Common myeloid progenitor, CD34-positive (primary cell): ENCODE measurements around the gene C20orf202.

Experiments used
- CTCF ChIA-PET: fragments of 350-600 bp; sonication (Branson Sonifier 250); formaldehyde crosslinking; loops from one replicate; lab custom pipeline; 2021; ENCODE audit warnings: antibody characterized with exemption; lab: Charles Lee
- POLR2A ChIA-PET: fragments of 350-600 bp; sonication (Branson Sonifier 250); formaldehyde crosslinking; loops from one replicate; lab custom pipeline; 2021; ENCODE audit warnings: antibody characterized with exemption; lab: Charles Lee
- DNase-seq, 3 donors: peaks; one replicate each; pipeline versions ENCODE4 v3.0.0 to v3.0.0-alpha.2; 2013
- H3K27ac ChIP-seq, 2 experiments: 1 replicate in 1 of 2; 2 replicates in 1 of 2; pipeline ENCODE4 v1.7.0; 2013; ENCODE audit warnings: inconsistent platforms in 2 of 2, low read length in 2 of 2, mild to moderate bottlenecking in 2 of 2, low read depth in 1 of 2, moderate library complexity in 1 of 2; ENCODE audit not compliant: severe bottlenecking in 2 of 2, insufficient read depth in 1 of 2, poor library complexity in 1 of 2
- H3K27me3 ChIP-seq, 5 experiments: replicated peaks in 2 of 5; 1 replicate in 3 of 5; 2 replicates in 2 of 5; pipeline versions ENCODE4 v1.6.1 to v1.7.0; 2013; ENCODE audit warnings: low read length in 4 of 5, mild to moderate bottlenecking in 2 of 5, moderate library complexity in 2 of 5, inconsistent platforms in 1 of 5; ENCODE audit not compliant: insufficient read depth in 5 of 5, control insufficient read depth in 4 of 5
- H3K36me3 ChIP-seq, 4 experiments: 1 replicate in 2 of 4; 2 replicates in 2 of 4; pipeline versions ENCODE4 v1.6.1 to v1.7.0; 2013; ENCODE audit warnings: low read length in 3 of 4, control low read depth in 1 of 4, mild to moderate bottlenecking in 1 of 4; ENCODE audit not compliant: control insufficient read depth in 4 of 4, insufficient read depth in 4 of 4
- H3K4me1 ChIP-seq, 4 experiments: 1 replicate in 3 of 4; 2 replicates in 1 of 4; pipeline versions ENCODE4 v1.6.1 to v1.7.1; 2013; ENCODE audit warnings: low read length in 3 of 4, mild to moderate bottlenecking in 3 of 4, control low read depth in 1 of 4, inconsistent platforms in 1 of 4, moderate library complexity in 1 of 4; ENCODE audit not compliant: control insufficient read depth in 4 of 4, insufficient read depth in 4 of 4; ENCODE audit errors: control extremely low read depth in 1 of 4
- H3K4me3 ChIP-seq, 7 experiments: 1 replicate in 4 of 7; 2 replicates in 3 of 7; pipeline versions ENCODE4 v1.5.1 to v1.7.0; 2013; ENCODE audit warnings: mild to moderate bottlenecking in 7 of 7, low read length in 6 of 7, moderate library complexity in 6 of 7, inconsistent platforms in 2 of 7, low read depth in 2 of 7, control low read depth in 1 of 7; ENCODE audit not compliant: insufficient read depth in 4 of 7, control insufficient read depth in 1 of 7; ENCODE audit errors: extremely low read depth in 1 of 7
- H3K9me3 ChIP-seq, 5 experiments: 1 replicate in 4 of 5; 2 replicates in 1 of 5; pipeline versions ENCODE4 v1.6.1 to v1.7.1; 2013; ENCODE audit warnings: low read length in 4 of 5, mild to moderate bottlenecking in 2 of 5, inconsistent platforms in 1 of 5, low read depth in 1 of 5, moderate library complexity in 1 of 5; ENCODE audit not compliant: control insufficient read depth in 4 of 5, insufficient read depth in 2 of 5; ENCODE audit errors: control extremely low read depth in 1 of 5
- WGBS: methylation state at CpG from one replicate; pipeline ENCODE4 v1.1.5; 2013; ENCODE audit not compliant: insufficient coverage; 5-methylcytosine and 5-hydroxymethylcytosine counted together

C20orf202 gene

GRCh38 chr20:1163653-1164052, 39.6 kb upstream of the C20orf202 start:
- H3K36me3 ChIP-seq, result peaks cover 18 to 87% (median 67%) of the 10 kb centered on the region in 4 experiments
- ChIA-PET POLR2A (no interaction called here), CTCF (interaction anchor here (1.4 kb wide), 1 partner anchor 20 kb away, joined by 3 read pairs; no protein-coding TSS in a partner anchor)
- H3K9me3 ChIP-seq, result no peaks in the 10 kb centered on the region
- no peak overlapping the region for H3K27ac ChIP-seq
- 100% methylated on average over 1 of the region's 2 CpGs for WGBS
- no peak for DNase-seq
- H3K4me1 ChIP-seq, result no peaks in the 10 kb centered on the region
- H3K27me3 ChIP-seq, result no peaks in the 10 kb centered on the region
- H3K4me3 ChIP-seq, result no peak overlapping the region

DNA sequence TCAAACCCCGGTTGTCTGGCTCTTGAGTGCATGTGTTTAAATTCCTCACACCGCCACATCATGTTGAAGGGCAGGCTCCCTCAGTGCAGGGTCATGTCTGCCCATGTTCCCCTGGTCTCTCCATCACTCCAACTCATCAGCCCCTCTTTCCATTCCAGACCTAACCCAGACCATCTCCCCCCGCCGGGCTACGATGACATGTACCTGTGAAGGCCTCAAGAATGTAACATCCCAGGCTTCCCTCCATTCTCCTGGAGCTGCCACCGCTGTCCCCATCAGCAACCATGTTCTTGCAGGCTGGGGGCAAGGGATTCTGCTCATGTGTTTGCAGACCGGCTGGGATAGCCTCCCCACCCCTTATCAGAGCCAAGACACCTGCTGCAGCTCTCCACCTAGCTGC, 38.4 kb upstream of the C20orf202 start:
- Histone ChIP-seq H3K36me3 (peaks cover 24 to 92% (median 69%) of the 10 kb centered on the region in 4 experiments), H3K9me3 (no peaks in the 10 kb centered on the region), H3K4me3 (no peak overlapping the region), H3K27me3 (no peaks in the 10 kb centered on the region), H3K27ac (no peak overlapping the region), H3K4me1 (no peaks in the 10 kb centered on the region)
- WGBS, result 98% methylated on average over 7 of the region's 7 CpGs
- CTCF ChIA-PET, result interaction anchor here (1.4 to 1.8 kb wide), 2 partner anchors 10 to 21 kb away, joined by 3 to 5 read pairs; no protein-coding TSS in a partner anchor
- DNase-seq, result no peak
- POLR2A ChIA-PET, result interaction anchor here (0.9 kb wide), 1 partner anchor 13 kb away, joined by 3 read pairs; no protein-coding TSS in a partner anchor

- CTCF ChIA-PET, result interaction anchor here (1.8 kb wide), 1 partner anchor 11 kb away, joined by 5 read pairs; no protein-coding TSS in a partner anchor
- Histone ChIP-seq H3K36me3 (peaks cover 26 to 93% (median 68%) of the 10 kb centered on the region in 4 experiments), H3K4me3 (no peak overlapping the region), H3K27ac (no peak overlapping the region), H3K9me3 (no peaks in the 10 kb centered on the region), H3K27me3 (no peaks in the 10 kb centered on the region), H3K4me1 (no peaks in the 10 kb centered on the region)
- 100% methylated on average over 1 of the region's 1 CpG for WGBS
- no peak for DNase-seq
- POLR2A ChIA-PET, result no interaction called here
These were observed 37.7 kb upstream of the C20orf202 start for GRCh38 chr20:1165521-1165920.

- 99% methylated on average over 9 of the region's 9 CpGs for WGBS
- Histone ChIP-seq H3K4me3 (no peak overlapping the region), H3K4me1 (no peaks in the 10 kb centered on the region), H3K9me3 (no peaks in the 10 kb centered on the region), H3K27me3 (no peaks in the 10 kb centered on the region), H3K27ac (no peak overlapping the region), H3K36me3 (peaks cover 26 to 93% (median 68%) of the 10 kb centered on the region in 4 experiments)
- CTCF ChIA-PET, result interaction anchor here (0.8 to 1.8 kb wide), 2 partner anchors 10 to 11 kb away, joined by 3 to 5 read pairs; no protein-coding TSS in a partner anchor
- POLR2A ChIA-PET, result no interaction called here
- DNase-seq, result no peak
These were observed 37.3 kb upstream of the C20orf202 start for GRCh38 chr20:1165941-1166340.

- Histone ChIP-seq H3K36me3 (peaks cover 25 to 90% (median 67%) of the 10 kb centered on the region in 4 experiments), H3K4me3 (no peak overlapping the region), H3K9me3 (no peaks in the 10 kb centered on the region), H3K27me3 (no peaks in the 10 kb centered on the region), H3K4me1 (no peaks in the 10 kb centered on the region), H3K27ac (no peak overlapping the region)
- no peak for DNase-seq
- POLR2A ChIA-PET, result interaction anchor here (0.7 kb wide), 1 partner anchor 756 kb away, joined by 3 read pairs; no protein-coding TSS in a partner anchor
- CTCF ChIA-PET, result interaction anchor here (0.8 kb wide), 1 partner anchor 9 kb away, joined by 3 read pairs; no protein-coding TSS in a partner anchor
- no CpG with 5 or more reads among the region's 1 CpG for WGBS
These were observed 36.1 kb upstream of the C20orf202 start for GRCh38 chr20:1166948-1167720.

DNA sequence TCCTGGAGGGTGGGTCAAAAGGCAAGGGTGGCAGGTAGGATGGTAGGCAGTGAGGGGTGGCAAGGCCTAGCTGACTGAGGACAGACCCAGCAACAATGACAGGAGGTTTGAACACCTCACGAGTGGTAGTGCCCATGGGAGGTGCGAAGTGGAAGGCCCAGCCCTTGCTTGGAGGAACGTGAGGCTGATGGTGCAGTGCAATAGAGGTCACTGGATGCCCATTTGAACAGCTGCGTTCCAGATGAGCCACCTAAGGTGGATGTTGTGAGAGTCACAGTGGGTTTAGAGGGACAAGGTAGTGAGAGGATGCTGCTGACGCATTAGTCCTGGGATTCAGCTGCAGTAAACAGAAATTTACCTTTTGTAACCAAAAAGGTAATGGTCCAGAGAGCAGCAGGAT, 34.0 kb upstream of the C20orf202 start:
- WGBS, result 100% methylated on average over 4 of the region's 5 CpGs

More for the DNA sequence above, 34.0 kb upstream of the C20orf202 start:
- no peak for DNase-seq
- Histone ChIP-seq H3K4me3 (no peak overlapping the region), H3K4me1 (no peaks in the 10 kb centered on the region), H3K36me3 (peaks cover 22 to 84% (median 55%) of the 10 kb centered on the region in 4 experiments), H3K27me3 (no peaks in the 10 kb centered on the region), H3K27ac (no peak overlapping the region), H3K9me3 (no peaks in the 10 kb centered on the region)
- CTCF ChIA-PET, result no interaction called here
- POLR2A ChIA-PET, result no interaction called here
